ENCODE data around the gene CLIC4. TPM values are rescaled to one million over a fixed set of nuclear protein-coding genes. Genes with fewer than 3 reads are reported as not detected.

Gene CLIC4
- total and polyA plus RNA-seq, 10 donors = 17.0 to 99.6 (median 71.2) TPM

GRCh38 chr1:24862775-24863483 lies 117.7 kb downstream of the CLIC4 start:
- no peak for TF ChIP-seq POLR2AphosphoS5 (IDR thresholded peaks at IDR 0.05)
- TF ChIP-seq CTCF (IDR thresholded peaks at IDR 0.05 in 8 of 11, conservative IDR thresholded peaks at IDR 0.05 in 3 of 11) = no peak
- no peak for TF ChIP-seq POLR2A (IDR thresholded peaks at IDR 0.05)
- Histone ChIP-seq H3K4me1 (peaks cover 0 to 6% (median 0%) of the 10 kb centered on the region in 6 donors), H3K9me3 (no peaks in the 10 kb centered on the region), H3K36me3 (no peaks in the 10 kb centered on the region), H3K4me3 (no peak overlapping the region), H3K27me3 (replicated peaks in 1 of 7) (peaks cover 0 to 63% (median 4%) of the 10 kb centered on the region in 7 donors), H3K27ac (no peak overlapping the region)
- DNase-seq = no peak
- intact Hi-C loops (cut with DNase I; ENCODE audit: low total_unique reads) = no loop called here
- 81 to 90% (median 85%) methylated on average over 12 of the region's 12 CpGs for WGBS, 5 donors

GRCh38 chr1:24864370-24864777 lies 119.1 kb downstream of the CLIC4 start:
- Histone ChIP-seq H3K27ac (no peak overlapping the region), H3K4me1 (peaks cover 0 to 6% (median 0%) of the 10 kb centered on the region in 6 donors), H3K27me3 (replicated peaks in 1 of 7) (peaks cover 0 to 70% (median 4%) of the 10 kb centered on the region in 7 donors), H3K4me3 (no peak overlapping the region), H3K36me3 (no peaks in the 10 kb centered on the region), H3K9me3 (no peaks in the 10 kb centered on the region)
- intact Hi-C loops (cut with DNase I; ENCODE audit: low total_unique reads) = no loop called here
- no peak for TF ChIP-seq CTCF (IDR thresholded peaks at IDR 0.05 in 8 of 11, conservative IDR thresholded peaks at IDR 0.05 in 3 of 11)
- no peak for TF ChIP-seq POLR2AphosphoS5 (IDR thresholded peaks at IDR 0.05)
- TF ChIP-seq POLR2A (IDR thresholded peaks at IDR 0.05) = no peak
- WGBS, 5 donors = 26 to 42% (median 35%) methylated on average over 8 of the region's 8 CpGs
- no peak for DNase-seq

- H3K4me3 ChIP-seq = no peak overlapping the region
- no peaks in the 10 kb centered on the region for H3K36me3 ChIP-seq
- TF ChIP-seq CTCF (IDR thresholded peaks at IDR 0.05 in 8 of 11, conservative IDR thresholded peaks at IDR 0.05 in 3 of 11) = no peak
- no peak for TF ChIP-seq POLR2A (IDR thresholded peaks at IDR 0.05)
- TF ChIP-seq POLR2AphosphoS5 (IDR thresholded peaks at IDR 0.05) = no peak
- no peak for DNase-seq
- peaks cover 0 to 73% (median 4%) of the 10 kb centered on the region in 7 donors for H3K27me3 ChIP-seq (replicated peaks in 1 of 7)
- 86 to 93% (median 87%) methylated on average over 7 of the region's 7 CpGs for WGBS, 5 donors
- H3K4me1 ChIP-seq = peaks cover 0 to 10% (median 0%) of the 10 kb centered on the region in 6 donors
- no peak overlapping the region for H3K27ac ChIP-seq
- H3K9me3 ChIP-seq = no peaks in the 10 kb centered on the region
- intact Hi-C loops (cut with DNase I; ENCODE audit: low total_unique reads) = no loop called here
These were observed 119.9 kb downstream of the CLIC4 start for GRCh38 chr1:24865168-24865567.

- intact Hi-C loops (cut with DNase I; ENCODE audit: low total_unique reads) = no loop called here
- TF ChIP-seq POLR2A (IDR thresholded peaks at IDR 0.05) = no peak
- peaks cover 0 to 14% (median 3%) of the 10 kb centered on the region in 6 donors for H3K4me1 ChIP-seq
- no peaks in the 10 kb centered on the region for H3K9me3 ChIP-seq
- H3K4me3 ChIP-seq = no peak overlapping the region
- no peak overlapping the region for H3K27ac ChIP-seq
- 87 to 93% (median 92%) methylated on average over 3 of the region's 3 CpGs for whole genome bisulfite sequencing, 5 donors
- peaks cover 0 to 74% (median 4%) of the 10 kb centered on the region in 7 donors for H3K27me3 ChIP-seq (replicated peaks in 1 of 7)
- DNase-seq = no peak
- H3K36me3 ChIP-seq = no peaks in the 10 kb centered on the region
These were observed 120.3 kb downstream of the CLIC4 start for GRCh38 chr1:24865587-24865986.

All from spleen (tissue), 11 donors.